Fibroblast of skin of abdomen (primary cell): ENCODE data around the gene SPNS1. TPM values are rescaled to one million over a fixed set of nuclear protein-coding genes. Genes with fewer than 3 reads are reported as not detected.
A peak's percentile ranks its signal among the peaks of the same experiment; 100 is the strongest.
"Not testable (repeated sequence)": the region's sequence is repeated elsewhere in the genome, so short reads cannot be mapped to it uniquely, and the experiment has no call there.

Experiments
- DNase-seq: peaks from one replicate; pipeline ENCODE4 v3.0.0-alpha.2; 2013
- polyA plus RNA-seq, 2 experiments: library from polyadenylated mRNA; unstranded; fragments of 120-200 nt; gene quantifications; one replicate each; pipeline ENCODE4 v1.2.1, GENCODE V29; 2013; ENCODE audit not compliant: insufficient read length in 2 of 2

Gene SPNS1
- 41.0 TPM for polyA plus RNA-seq (2013, experiment 1 of 2; ENCODE audit: insufficient read length)
- 43.8 TPM for polyA plus RNA-seq (2013, experiment 2 of 2; ENCODE audit: insufficient read length)

GRCh38 chr16:28974437-28975157 is at the start of gene SPNS1:
Gene SPNS1 (plus strand): TSS chr16:28974778. CDS start chr16:28975152, 374 bp downstream.
- peak; percentile 97 for DNase-seq

- DNase-seq, result peak; percentile 82
Measured at GRCh38 chr16:28925386-28926228, 49.0 kb upstream of the SPNS1 start.

- not testable (repeated sequence) for DNase-seq
Measured at GRCh38 chr16:28926284-28926683, 48.3 kb upstream of the SPNS1 start.

GRCh38 chr16:28927815-28928214 is 46.8 kb upstream of the SPNS1 start:
- no peak for DNase-seq

GRCh38 chr16:28930203-28930602 is 44.4 kb upstream of the SPNS1 start:
- no peak for DNase-seq

- no peak for DNase-seq
Measured at GRCh38 chr16:28930652-28931051, 43.9 kb upstream of the SPNS1 start.

- DNase-seq, result no peak
Measured at GRCh38 chr16:28931801-28932225, 42.8 kb upstream of the SPNS1 start, which contains the start of gene CD19. Gene CD19 (plus strand): TSS chr16:28931971. CDS start chr16:28932001, 30 bp downstream.

- DNase-seq, result no peak
Measured at GRCh38 chr16:28932339-28933141, 42.0 kb upstream of the SPNS1 start.

- no peak for DNase-seq
Measured at GRCh38 chr16:28933171-28933570, 41.4 kb upstream of the SPNS1 start.

GRCh38 chr16:28935346-28935745 is 39.2 kb upstream of the SPNS1 start:
- DNase-seq, result no peak

- DNase-seq, result peak; percentile 60
Measured at GRCh38 chr16:28935924-28936783, 38.4 kb upstream of the SPNS1 start.

GRCh38 chr16:28936784-28937155 is 37.8 kb upstream of the SPNS1 start:
- no peak for DNase-seq

GRCh38 chr16:28937222-28937876 is 37.2 kb upstream of the SPNS1 start:
- no peak for DNase-seq

- no peak for DNase-seq
Measured at GRCh38 chr16:28938721-28939120, 35.9 kb upstream of the SPNS1 start.

- DNase-seq, result not testable (repeated sequence)
Measured at GRCh38 chr16:28939825-28940224, 34.8 kb upstream of the SPNS1 start.

GRCh38 chr16:28943281-28943680 is 31.3 kb upstream of the SPNS1 start:
- no peak for DNase-seq

- no peak for DNase-seq
Measured at GRCh38 chr16:28946681-28947080, 27.9 kb upstream of the SPNS1 start.

- DNase-seq, result peak; percentile 100
Measured at GRCh38 chr16:28950648-28951409, 23.7 kb upstream of the SPNS1 start, which contains the start of gene NFATC2IP. Gene NFATC2IP (plus strand): TSS chr16:28950937. CDS start chr16:28951012, 75 bp downstream.

- peak; percentile 6 for DNase-seq
Measured at GRCh38 chr16:28951410-28951943, 23.1 kb upstream of the SPNS1 start.

GRCh38 chr16:28958216-28958615 is 16.4 kb upstream of the SPNS1 start:
- no peak for DNase-seq
